Stimulated activated CD4-positive, alpha-beta T cell treated with anti-CD3 and anti-CD28 coated beads, Interleukin-1b, Interleukin-23, amount 100 ng/mL, for 1 hour (primary cell): Measurements from ENCODE around the gene SLC38A2.
"Not testable (repeated sequence)": the region's sequence is repeated elsewhere in the genome, so short reads cannot be mapped to it uniquely, and the experiment has no call there.

ENCODE experiments used
- DNase-seq, 2 donors: peaks; one replicate each; pipeline ENCODE4 v3.0.0-alpha.2; 2020; ENCODE audit warnings: low read depth in 2 of 2

The SLC38A2 gene

DNA sequence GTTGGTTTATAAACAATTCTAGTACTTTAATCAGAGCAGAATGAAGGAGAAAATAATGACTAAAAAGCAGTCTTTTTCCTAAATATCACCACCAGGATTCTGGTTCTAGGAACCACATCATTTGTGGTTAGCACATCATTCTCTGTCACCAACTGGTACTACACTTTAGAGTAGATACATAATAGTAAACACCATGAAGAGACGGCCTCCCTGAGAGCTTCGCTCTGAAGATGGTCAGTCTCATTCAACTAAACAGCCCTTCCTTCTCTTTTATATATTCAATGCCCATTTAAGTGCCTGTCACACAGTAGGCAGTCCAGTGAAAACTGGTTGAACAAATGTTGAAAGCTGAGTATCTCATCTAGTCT is 10.9 kb downstream of the SLC38A2 start:
- no peak for DNase-seq

- no peak for DNase-seq
Observed at GRCh38 chr12:46360908-46361666, 11.5 kb downstream of the SLC38A2 start.

DNA sequence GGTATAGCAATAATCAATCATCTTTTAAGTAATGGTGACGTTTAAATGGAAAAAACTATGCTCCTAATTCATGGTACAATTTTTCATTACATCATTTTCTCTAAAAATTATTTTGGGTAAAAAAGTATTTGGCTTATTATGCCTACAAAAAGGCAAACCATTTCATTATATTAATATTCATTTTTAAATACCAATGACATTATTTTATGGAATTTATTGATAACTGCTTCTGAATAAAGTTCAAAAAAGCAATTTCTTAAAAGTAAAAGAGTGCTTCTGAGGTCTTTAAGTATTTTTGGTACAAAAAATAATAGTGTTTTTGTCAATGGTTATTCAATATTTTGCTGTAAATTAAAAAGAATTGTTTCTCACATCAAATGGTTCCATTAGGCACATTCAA is 12.2 kb downstream of the SLC38A2 start:
- no peak for DNase-seq

- DNase-seq: no peak
Observed at GRCh38 chr12:46359667-46360280, 12.8 kb downstream of the SLC38A2 start.

GRCh38 chr12:46358791-46359666 is 13.5 kb downstream of the SLC38A2 start:
- no peak for DNase-seq

DNA sequence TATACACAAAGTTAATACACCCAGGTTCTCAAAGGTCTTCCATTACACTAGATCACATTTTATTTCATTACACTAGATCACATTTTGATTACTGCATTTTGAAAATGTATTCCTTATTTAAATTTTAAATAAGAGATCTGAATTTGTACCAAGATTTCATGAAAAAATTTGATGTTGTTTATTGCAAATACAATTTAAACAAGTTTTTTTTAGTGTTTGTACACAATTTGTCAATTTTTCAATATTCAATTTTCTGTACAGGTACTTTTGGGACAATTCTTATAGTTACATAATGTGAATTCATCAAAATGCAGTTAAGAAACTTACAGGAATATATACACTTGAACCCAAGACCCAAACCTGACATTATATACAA is 14.3 kb downstream of the SLC38A2 start:
- no peak for DNase-seq

DNA sequence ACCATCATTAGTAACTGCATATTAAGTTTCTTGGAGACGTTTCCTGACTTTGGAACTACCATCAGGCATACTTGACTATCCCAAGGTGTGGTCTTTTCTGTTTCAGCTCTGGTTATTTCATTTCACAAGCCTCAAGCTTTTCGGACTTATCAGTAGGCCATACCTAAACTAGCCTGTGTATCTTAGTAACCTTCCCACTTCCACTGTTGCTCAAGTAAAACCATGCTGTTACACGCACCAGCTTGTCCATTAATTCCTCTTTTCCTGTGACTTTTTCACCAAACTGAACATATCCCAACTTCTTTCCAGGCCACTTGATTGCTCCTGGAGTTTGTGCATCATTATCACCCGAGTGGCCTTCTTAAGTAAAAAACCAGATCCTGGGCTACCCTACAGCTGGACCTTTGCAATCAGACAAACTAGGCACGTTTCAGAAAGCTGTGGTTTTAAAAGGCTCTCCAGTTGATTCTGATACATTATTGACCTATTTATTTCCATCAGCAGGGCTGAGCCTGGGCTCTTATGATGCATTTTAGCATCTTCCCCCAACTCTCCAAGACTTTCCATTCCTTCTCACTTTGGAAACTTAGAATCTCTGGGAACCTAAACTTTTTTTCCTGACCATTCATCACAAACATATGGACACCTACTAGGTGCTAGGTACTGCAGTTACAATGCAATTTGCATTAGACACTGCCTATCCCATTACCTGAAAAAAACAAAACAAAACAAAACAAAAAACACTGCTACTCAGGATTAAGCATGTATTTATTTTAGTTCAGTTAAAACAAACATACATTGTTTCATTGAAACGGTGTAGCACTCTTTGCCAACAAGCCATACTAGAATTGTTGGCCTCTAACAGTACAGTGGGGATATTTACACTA is 14.9 kb downstream of the SLC38A2 start:
- DNase-seq: no peak

DNA sequence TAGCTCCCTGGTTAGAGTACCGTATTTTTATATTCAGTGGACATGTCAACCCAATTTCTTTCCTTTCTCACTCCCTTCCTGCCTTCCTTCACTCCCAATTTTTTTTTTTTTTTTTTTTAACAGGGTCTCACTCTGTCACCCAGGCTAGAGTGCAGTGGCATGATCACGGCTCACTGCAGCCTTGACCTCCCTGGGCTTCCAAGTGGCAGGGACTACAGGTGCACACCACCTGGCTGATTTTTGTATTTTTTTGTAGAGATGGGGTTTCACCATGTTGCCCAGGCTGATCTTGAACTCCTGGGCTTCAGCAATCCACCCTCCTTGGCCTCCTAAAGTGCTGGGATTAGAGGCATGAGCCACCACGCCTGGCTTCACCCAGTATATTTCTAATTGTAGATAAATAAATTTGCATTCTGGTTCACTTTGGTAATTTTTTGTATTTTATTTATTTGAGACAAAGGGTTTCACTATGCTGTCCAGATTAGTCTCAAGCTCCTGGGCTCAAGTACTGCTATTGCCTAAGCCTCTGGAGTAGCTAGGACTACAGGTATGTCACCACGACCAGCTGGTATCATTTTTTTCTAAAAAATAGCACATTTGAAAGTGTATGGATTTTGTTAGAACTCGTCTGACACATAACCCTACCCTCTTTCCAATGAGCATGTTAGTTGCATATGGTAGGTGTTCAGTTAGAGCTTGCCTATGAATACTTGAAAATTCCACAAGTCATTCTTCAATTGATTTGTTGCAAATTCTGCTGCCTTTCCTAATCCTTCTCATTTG is 15.7 kb downstream of the SLC38A2 start:
- no peak for DNase-seq

DNA sequence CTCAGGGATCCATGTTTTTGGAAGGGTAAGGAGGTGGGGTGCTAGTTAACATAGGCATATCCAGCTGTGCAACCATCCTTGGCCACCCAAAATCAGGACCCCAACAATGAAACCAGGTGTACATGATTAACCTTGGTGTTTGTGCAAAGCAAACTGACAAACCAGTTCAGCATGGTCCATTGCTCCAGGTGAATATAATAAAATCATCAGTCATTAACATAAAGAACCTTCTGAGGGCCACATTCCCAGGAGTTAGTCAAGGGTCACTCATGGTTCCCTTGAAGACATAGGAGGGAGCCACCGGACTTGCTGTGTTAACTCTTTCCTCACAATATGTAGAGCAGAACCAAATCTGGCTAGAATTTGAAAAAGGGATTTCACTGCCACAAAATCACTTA is 17.8 kb downstream of the SLC38A2 start:
- no peak for DNase-seq

- DNase-seq: no peak
Observed at GRCh38 chr12:46354111-46354801, 18.3 kb downstream of the SLC38A2 start.

DNA sequence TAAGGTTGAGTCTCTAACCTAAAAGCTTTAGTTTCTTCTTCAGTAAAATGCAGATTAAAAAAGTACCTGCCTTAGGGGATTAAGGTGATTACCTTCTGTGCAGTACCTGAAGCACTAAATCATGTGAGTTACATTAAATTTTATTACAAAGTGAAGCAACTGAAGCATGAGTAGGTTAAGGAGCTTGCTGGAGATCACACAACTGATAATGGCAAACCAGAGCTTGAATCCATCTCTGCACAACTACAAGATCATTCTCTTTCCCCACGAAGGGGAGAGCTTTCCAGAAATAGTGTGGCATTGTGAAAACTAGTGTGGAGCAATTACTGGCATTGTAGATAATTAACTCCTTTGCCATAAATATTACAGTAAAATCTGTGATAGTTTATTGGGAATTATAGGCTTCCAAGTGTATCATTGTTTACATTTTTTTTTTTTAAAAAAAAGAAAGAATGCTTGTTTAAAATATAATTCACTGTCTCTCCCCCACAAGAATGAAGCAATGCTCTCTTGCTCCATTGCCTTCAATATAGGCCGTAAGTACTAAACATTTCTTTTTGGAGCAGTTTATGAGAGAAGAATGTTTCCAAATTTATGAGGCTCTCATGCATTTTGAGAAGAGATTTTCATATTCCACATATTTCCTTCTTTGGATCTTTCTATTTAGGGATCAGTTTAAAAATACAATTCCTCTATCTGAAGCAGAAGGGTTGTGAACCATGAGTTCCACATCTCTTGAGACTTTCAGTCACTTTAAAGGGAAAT is 20.5 kb downstream of the SLC38A2 start:
- DNase-seq: no peak

- DNase-seq: no peak
Observed at GRCh38 chr12:46351138-46351537, 21.4 kb downstream of the SLC38A2 start.

DNA sequence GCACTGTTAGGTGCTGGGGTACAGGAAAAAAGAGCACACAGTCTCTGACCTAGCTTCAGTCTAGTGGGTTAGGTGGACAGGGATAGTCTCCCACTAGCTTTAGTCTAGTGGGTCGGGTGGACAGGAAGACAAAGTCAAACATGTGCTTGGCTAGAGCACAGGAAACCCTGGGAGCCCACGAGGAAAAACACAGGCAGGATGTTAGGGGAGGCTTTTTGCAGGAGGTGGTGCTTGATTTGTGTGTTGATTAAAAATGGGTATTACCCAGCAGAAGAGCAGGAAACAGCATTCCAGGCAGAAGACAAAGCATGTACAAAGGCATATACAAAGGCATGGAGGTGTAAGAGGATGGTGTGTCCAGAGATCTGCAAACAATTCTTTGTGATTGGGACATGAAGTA is 23.3 kb downstream of the SLC38A2 start:
- no peak for DNase-seq

- DNase-seq: no peak
Observed at GRCh38 chr12:46343118-46343852, 29.3 kb downstream of the SLC38A2 start.

DNA sequence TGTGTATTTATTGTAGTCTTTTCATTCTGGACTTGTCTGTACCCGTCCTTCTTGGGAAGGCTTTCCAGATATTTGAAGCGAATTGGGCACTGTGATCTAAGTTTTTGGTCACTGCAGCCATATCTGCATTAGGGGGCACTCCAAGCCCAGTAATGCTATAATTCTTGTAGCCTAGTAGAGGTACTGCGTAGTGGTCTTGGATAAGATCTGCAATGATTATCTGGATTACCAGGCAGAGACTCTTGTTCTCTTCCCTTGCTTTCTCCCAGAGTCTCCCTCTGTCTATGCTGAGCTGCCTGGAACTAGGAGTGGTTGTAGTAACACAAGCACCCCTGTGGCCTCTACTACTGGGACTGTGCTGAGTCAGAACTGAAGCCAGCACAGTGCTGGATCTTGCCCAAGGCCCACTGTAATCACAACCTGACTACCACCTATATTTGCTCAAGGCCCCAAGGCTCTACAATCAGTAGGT is 30.0 kb downstream of the SLC38A2 start:
- DNase-seq: no peak

- no peak for DNase-seq
Observed at GRCh38 chr12:46339051-46339450, 33.5 kb downstream of the SLC38A2 start.

DNA sequence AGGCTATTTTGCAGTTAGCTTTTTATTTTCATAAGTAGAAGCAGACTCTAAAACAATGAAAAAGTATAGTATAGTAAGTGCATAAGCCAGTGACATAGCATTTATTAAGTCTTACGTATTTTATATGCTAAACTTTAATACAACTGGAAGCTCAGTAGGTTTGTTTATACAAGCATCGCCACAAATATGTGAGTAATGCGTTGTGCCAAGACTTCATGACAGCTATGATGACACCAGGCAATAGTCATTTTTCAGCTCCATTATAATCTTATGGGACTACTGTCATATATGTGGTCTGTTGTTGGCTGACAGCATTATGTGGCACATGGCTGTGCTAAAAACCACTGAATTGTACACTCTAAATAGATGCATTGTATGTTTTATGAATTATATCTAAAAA is 40.3 kb downstream of the SLC38A2 start:
- no peak for DNase-seq

DNA sequence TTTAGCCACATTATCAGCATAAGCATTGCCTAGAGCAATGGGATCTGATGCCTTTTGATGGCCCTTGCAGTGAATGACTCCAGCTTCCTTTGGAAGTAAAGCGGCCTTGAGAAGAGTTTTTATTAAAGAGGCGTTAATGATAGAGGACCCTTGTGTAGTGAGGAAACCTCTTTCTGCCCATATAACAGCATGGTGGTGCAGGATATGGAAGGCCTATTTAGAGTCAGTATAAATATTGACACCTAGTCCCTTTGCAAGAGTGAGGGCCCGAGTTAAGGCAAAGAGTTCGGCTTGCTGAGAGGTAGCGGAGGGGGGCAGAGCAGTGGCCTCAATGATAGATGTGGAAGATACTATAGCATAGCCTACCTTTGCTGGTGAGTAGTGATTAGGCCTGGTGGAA is 47.5 kb downstream of the SLC38A2 start:
- DNase-seq: not testable (repeated sequence)

DNA sequence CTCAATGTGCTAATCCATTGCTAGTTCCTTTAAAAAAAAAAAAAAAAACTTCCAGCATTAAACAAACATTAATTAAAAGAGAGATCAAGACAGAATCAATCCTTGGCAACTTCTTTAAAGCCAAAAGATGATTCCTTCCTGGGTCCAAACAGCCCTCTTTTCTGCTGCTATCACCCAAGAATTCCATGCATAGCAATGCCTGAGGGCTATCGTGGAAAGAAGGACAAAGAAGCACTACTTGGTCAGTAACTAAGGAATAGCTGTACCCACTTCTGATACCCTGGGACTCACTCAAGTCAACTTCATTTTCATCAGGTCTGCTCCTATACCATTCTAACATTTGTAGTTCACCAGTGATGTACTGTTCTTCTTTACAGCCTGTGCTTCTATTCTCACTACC is 51.8 kb downstream of the SLC38A2 start:
- DNase-seq: no peak
